ENCODE measurements around the gene GADD45G.

GRCh38 chr9:89597711-89598362 lies 7.0 kb upstream of the GADD45G start:
- TF ChIP-seq, protein P1, sequence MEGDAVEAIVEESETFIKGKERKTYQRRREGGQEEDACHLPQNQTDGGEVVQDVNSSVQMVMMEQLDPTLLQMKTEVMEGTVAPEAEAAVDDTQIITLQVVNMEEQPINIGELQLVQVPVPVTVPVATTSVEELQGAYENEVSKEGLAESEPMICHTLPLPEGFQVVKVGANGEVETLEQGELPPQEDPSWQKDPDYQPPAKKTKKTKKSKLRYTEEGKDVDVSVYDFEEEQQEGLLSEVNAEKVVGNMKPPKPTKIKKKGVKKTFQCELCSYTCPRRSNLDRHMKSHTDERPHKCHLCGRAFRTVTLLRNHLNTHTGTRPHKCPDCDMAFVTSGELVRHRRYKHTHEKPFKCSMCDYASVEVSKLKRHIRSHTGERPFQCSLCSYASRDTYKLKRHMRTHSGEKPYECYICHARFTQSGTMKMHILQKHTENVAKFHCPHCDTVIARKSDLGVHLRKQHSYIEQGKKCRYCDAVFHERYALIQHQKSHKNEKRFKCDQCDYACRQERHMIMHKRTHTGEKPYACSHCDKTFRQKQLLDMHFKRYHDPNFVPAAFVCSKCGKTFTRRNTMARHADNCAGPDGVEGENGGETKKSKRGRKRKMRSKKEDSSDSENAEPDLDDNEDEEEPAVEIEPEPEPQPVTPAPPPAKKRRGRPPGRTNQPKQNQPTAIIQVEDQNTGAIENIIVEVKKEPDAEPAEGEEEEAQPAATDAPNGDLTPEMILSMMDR (conservative IDR thresholded peaks at IDR 0.05; ENCODE audit: low read depth, low read length), result peak; percentile 77
- TF ChIP-seq EZH2 (IDR thresholded peaks at IDR 0.05; ENCODE audit: borderline replicate concordance, low read depth, low read length, poor library complexity, severe bottlenecking), result no peak

Measured in A673 (cell line).